ENCODE measurements around the gene FMNL2. TPM values are rescaled to one million over a fixed set of nuclear protein-coding genes. Genes with fewer than 3 reads are reported as not detected.
A peak's percentile ranks its signal among the peaks of the same experiment; 100 is the strongest.

Gene FMNL2
- total RNA-seq, 1 donor from 2014 or later, result 24.7 TPM

DNA sequence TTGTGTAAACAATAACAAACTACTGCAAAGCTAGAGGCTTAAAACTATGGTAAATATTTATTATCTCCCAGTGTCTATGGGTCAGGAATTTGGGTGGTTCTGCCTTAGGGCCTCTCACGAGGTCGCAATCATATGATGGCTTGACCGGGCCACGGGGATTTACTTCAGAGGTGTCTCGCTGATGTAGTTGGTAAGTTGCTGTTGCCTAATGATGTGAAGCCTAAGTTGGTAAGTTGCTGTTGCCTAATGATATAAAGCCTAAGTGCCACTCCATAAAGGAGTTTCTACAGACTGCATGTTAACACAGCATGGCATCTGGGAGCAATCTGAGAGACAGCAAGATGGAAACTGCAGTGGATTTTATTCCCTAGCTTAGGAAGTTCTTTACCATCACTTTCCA, 35.8 kb downstream of the FMNL2 start:
- Histone ChIP-seq H3K4me3 (ENCODE audit: low read depth, low read length) (no peak overlapping the region), H3K27me3 (ENCODE audit: control insufficient read depth, insufficient read depth, low read length) (no peaks in the 10 kb centered on the region), H3K36me3 (ENCODE audit: control insufficient read depth, insufficient read depth, low read length) (no peaks in the 10 kb centered on the region)
- FAIRE-seq (no peak), DNase-seq (ENCODE audit: low read depth) (no peak)
- TF ChIP-seq, protein P1, sequence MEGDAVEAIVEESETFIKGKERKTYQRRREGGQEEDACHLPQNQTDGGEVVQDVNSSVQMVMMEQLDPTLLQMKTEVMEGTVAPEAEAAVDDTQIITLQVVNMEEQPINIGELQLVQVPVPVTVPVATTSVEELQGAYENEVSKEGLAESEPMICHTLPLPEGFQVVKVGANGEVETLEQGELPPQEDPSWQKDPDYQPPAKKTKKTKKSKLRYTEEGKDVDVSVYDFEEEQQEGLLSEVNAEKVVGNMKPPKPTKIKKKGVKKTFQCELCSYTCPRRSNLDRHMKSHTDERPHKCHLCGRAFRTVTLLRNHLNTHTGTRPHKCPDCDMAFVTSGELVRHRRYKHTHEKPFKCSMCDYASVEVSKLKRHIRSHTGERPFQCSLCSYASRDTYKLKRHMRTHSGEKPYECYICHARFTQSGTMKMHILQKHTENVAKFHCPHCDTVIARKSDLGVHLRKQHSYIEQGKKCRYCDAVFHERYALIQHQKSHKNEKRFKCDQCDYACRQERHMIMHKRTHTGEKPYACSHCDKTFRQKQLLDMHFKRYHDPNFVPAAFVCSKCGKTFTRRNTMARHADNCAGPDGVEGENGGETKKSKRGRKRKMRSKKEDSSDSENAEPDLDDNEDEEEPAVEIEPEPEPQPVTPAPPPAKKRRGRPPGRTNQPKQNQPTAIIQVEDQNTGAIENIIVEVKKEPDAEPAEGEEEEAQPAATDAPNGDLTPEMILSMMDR (IDR thresholded peaks at IDR 0.05; ENCODE audit: insufficient read depth, low read length, severe bottlenecking), result no peak

DNA sequence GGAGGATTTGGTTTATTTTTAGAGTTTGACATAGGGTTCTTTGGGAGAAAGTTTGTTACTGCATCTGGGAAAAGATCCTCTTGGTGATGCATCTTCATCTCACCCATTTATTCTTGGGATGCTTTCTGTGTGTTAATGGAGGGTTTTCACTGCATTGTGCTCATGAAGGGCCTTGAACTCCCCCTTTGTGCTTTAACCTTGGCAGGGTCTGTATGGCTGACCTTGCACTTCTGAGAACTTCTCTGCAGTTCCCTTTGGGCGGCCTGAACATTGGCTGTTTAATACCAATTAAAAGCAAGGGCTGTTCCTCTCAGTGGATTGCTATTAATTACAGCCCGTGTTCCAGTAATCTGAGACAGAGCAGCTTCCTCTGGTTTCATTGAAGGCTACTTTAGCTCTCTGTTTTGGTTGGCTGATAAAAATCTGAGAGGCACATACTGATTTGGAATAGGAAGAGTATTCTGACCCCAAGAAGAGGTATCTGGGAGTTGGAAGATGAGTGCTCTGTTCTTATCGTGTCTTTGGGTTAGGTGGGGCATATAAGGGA, 37.5 kb downstream of the FMNL2 start:
- no peaks in the 10 kb centered on the region for H3K27me3 ChIP-seq (ENCODE audit: control insufficient read depth, insufficient read depth, low read length)
- H3K36me3 ChIP-seq (ENCODE audit: control insufficient read depth, insufficient read depth, low read length), result no peaks in the 10 kb centered on the region
- no peak overlapping the region for H3K4me3 ChIP-seq (ENCODE audit: low read depth, low read length)
- TF ChIP-seq, protein P1 (IDR thresholded peaks at IDR 0.05; ENCODE audit: insufficient read depth, low read length, severe bottlenecking), result no peak
- FAIRE-seq, result no peak
- DNase-seq (ENCODE audit: low read depth), result no peak

GRCh38 chr2:152375174-152375573, 40.2 kb downstream of the FMNL2 start:
- TF ChIP-seq, protein P1 (IDR thresholded peaks at IDR 0.05; ENCODE audit: insufficient read depth, low read length, severe bottlenecking), result no peak
- Histone ChIP-seq H3K36me3 (ENCODE audit: control insufficient read depth, insufficient read depth, low read length) (no peaks in the 10 kb centered on the region), H3K4me3 (ENCODE audit: low read depth, low read length) (no peak overlapping the region), H3K27me3 (ENCODE audit: control insufficient read depth, insufficient read depth, low read length) (no peaks in the 10 kb centered on the region)
- DNase-seq (ENCODE audit: low read depth) (no peak), FAIRE-seq (no peak)

DNA sequence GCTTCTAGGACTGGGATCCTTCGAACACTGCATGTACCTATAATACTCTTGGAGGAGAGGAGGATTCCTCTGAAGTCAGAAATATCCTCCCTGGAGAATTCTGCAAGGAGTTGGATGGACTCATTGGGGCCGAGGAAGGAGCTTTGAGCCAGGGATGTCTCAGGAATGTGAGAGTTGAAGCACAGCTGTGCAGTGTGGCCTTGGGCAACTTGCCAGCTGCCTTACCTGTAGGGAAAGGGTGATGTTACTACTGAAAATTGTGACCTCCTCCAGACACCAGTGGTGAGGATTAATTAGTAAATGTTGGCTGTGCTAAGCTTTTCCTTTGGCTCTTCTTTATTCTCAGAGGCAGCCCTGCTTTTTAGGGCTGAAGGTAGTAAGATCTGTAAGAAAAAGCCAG, 41.4 kb downstream of the FMNL2 start:
- DNase-seq (ENCODE audit: low read depth) (peak; percentile 43), FAIRE-seq (no peak)
- H3K36me3 ChIP-seq (ENCODE audit: control insufficient read depth, insufficient read depth, low read length), result no peaks in the 10 kb centered on the region
- no peaks in the 10 kb centered on the region for H3K27me3 ChIP-seq (ENCODE audit: control insufficient read depth, insufficient read depth, low read length)
- TF ChIP-seq, protein P1 (IDR thresholded peaks at IDR 0.05; ENCODE audit: insufficient read depth, low read length, severe bottlenecking), result no peak
- H3K4me3 ChIP-seq (ENCODE audit: low read depth, low read length), result no peak overlapping the region

DNA sequence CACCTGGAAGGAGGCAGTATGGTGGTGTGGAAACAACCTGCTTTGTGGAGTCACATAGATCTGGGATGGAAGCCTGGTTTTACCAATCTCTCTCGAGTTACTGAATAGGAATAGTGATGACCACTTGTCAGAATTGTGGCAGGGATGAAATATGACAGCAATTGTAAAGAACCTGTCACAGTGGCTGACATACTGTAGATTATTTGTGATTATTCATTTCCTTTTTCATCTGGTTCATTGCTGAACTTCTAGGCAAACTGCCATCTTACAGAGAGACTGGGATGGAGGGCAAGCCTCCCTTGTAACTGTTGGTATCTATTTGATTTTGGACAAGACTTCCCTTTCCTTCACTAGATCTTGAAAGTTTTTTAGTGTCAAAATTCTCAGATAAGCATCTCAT, 42.0 kb downstream of the FMNL2 start:
- Histone ChIP-seq H3K27me3 (ENCODE audit: control insufficient read depth, insufficient read depth, low read length) (no peaks in the 10 kb centered on the region), H3K36me3 (ENCODE audit: control insufficient read depth, insufficient read depth, low read length) (no peaks in the 10 kb centered on the region), H3K4me3 (ENCODE audit: low read depth, low read length) (no peak overlapping the region)
- peak; percentile 15 for DNase-seq (ENCODE audit: low read depth)
- TF ChIP-seq, protein P1 (IDR thresholded peaks at IDR 0.05; ENCODE audit: insufficient read depth, low read length, severe bottlenecking), result no peak
- FAIRE-seq, result no peak

DNA sequence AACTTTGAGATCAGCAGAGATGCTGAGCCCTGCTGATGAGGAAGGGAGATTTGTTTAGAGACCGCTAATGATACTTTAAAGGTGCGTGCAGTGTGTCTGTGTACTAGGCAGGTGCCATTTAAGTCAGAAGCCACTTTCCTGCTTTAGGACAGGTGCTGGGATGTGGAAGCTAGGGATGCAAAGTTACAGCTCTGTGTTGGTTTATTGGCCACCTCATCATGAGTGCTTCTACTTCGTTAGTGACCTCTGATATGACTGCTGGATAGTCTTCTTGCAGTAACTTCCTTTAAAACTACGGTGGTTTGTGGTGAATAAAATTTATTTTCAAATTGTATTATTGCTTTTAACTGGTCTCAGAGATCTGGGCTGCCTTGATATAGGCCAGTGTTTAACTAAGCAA, 44.1 kb downstream of the FMNL2 start:
- FAIRE-seq (no peak), DNase-seq (ENCODE audit: low read depth) (no peak)
- Histone ChIP-seq H3K4me3 (ENCODE audit: low read depth, low read length) (no peak overlapping the region), H3K27me3 (ENCODE audit: control insufficient read depth, insufficient read depth, low read length) (no peaks in the 10 kb centered on the region), H3K36me3 (ENCODE audit: control insufficient read depth, insufficient read depth, low read length) (no peaks in the 10 kb centered on the region)
- TF ChIP-seq, protein P1 (IDR thresholded peaks at IDR 0.05; ENCODE audit: insufficient read depth, low read length, severe bottlenecking), result no peak
